ENCODE measurements around the gene RARA.

Gene RARA

DNA sequence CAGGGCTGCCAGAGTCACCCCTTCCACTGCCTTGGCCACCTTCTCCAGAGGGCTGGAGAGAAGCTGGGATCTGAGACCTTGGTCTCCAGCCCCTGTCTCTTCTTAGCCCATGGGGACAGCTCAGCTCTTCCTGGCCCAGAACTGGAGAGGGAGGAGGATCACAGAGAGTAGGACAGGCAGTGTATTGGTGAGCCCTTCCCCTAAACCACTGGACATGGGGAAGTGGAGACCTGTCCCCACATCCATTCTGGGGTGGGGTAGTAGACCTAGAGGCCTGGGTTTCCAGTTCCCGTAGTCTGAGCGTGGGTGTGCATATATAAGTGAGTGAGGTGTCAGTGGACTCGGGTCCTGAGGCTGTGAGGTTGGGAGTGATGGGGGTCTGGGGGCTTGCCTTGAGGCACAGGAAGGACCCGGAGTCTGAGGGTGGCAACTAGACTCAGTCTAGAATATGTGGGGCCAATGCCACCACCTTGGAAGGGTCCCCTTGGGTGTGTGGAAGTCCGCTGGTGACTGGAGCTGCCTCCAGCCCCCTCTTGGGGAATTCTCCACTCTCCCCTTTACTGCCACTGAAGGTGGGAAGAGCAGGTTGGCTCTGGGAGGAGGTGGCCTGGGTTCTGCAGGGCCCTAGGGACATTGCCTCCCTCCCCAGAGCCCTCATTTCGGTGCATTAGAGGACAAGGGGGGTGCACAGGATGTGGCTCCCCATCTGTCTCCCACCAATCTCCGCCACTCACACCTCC is 35.6 kb downstream of the RARA start:
- peak overlapping the region; percentile 87 for H3K4me3 ChIP-seq (ENCODE audit: low read length)
- DNase-seq (ENCODE audit: low read depth): no peak
- TF ChIP-seq, protein P1, sequence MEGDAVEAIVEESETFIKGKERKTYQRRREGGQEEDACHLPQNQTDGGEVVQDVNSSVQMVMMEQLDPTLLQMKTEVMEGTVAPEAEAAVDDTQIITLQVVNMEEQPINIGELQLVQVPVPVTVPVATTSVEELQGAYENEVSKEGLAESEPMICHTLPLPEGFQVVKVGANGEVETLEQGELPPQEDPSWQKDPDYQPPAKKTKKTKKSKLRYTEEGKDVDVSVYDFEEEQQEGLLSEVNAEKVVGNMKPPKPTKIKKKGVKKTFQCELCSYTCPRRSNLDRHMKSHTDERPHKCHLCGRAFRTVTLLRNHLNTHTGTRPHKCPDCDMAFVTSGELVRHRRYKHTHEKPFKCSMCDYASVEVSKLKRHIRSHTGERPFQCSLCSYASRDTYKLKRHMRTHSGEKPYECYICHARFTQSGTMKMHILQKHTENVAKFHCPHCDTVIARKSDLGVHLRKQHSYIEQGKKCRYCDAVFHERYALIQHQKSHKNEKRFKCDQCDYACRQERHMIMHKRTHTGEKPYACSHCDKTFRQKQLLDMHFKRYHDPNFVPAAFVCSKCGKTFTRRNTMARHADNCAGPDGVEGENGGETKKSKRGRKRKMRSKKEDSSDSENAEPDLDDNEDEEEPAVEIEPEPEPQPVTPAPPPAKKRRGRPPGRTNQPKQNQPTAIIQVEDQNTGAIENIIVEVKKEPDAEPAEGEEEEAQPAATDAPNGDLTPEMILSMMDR (conservative IDR thresholded peaks at IDR 0.05; ENCODE audit: low read depth, low read length): no peak

- peak overlapping the region; percentile 87 for H3K4me3 ChIP-seq (ENCODE audit: low read length)
- no peak for DNase-seq (ENCODE audit: low read depth)
Observed at GRCh38 chr17:40345161-40345993, 36.4 kb downstream of the RARA start.

GRCh38 chr17:40345994-40346764 is 37.2 kb downstream of the RARA start:
- TF ChIP-seq, protein P1 (conservative IDR thresholded peaks at IDR 0.05; ENCODE audit: low read depth, low read length): no peak
- peak overlapping the region; percentile 87 for H3K4me3 ChIP-seq (ENCODE audit: low read length)
- no peak for DNase-seq (ENCODE audit: low read depth)

More at GRCh38 chr17:40345161-40345993, 36.4 kb downstream of the RARA start:
- TF ChIP-seq, protein P1 (conservative IDR thresholded peaks at IDR 0.05; ENCODE audit: low read depth, low read length): no peak

DNA sequence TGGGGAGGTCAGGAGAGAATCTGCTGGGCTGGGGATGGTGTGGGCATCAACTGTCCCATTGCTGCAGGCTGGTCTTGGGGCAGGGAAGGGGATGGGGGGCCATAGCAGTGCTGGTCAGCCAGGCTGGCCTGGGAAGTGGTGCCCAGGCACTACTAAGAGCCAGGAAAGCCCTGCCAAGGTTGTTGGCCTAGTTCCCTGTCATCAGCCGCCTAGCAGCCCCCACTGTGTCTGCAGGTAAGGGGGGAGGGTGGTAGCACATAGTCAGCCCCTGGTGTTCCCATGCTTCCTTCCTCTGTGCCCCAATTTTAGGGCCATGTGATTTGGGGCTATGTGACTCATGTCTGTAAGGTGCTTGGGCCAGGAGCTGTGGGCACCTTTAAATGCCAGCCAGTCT is 37.8 kb downstream of the RARA start:
- no peak for DNase-seq (ENCODE audit: low read depth)
- TF ChIP-seq, protein P1 (conservative IDR thresholded peaks at IDR 0.05; ENCODE audit: low read depth, low read length): no peak
- H3K4me3 ChIP-seq (ENCODE audit: low read length): peak overlapping the region; percentile 10

DNA sequence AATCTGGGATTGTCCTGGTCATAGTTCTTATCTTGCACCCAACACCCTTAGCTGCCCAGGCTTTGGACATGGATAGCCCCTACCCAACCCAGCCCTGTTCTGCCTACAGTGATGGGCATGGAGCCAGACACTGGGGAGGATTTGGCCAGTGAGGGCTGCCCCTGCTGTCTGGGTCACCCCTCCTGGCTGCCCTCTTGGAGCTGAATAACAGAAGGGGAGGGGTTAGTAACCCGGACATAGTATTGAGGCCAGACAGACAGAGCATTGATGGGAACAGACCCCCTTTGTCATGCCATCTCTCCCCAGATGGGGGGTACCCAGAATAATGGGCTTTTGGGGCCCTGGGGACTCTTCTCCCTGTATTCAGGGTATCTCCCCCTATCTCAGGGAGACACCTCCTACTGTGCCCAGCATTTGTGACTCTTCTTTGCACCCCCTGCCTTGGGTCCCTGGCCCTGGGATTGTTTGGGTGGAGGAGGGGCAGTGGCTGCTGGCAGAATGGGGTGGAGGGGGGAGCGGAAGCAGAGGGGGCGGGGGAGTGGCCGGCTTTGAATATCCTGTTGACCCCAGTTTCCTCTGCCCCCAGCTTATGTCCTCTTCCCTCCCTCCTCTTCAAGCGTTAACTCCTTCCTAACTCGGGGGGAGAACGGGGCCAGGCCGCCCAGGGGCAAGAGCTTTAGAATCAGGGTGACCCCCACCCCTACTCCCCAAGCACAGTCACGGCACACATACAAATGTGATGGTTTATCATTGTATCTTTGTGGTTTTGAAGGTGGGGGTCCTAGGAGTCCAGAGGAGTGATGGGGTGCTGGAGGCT is 38.5 kb downstream of the RARA start:
- H3K4me3 ChIP-seq (ENCODE audit: low read length): peak overlapping the region; percentile 10
- DNase-seq (ENCODE audit: low read depth): no peak
- TF ChIP-seq, protein P1 (conservative IDR thresholded peaks at IDR 0.05; ENCODE audit: low read depth, low read length): no peak

- TF ChIP-seq, protein P1 (conservative IDR thresholded peaks at IDR 0.05; ENCODE audit: low read depth, low read length): no peak
- H3K4me3 ChIP-seq (ENCODE audit: low read length): no peak overlapping the region
- no peak for DNase-seq (ENCODE audit: low read depth)
Observed at GRCh38 chr17:40348136-40348504, 39.1 kb downstream of the RARA start.
